Fibroblast of villous mesenchyme (primary cell): ENCODE measurements around the gene PCGF2. TPM values are rescaled to one million over a fixed set of nuclear protein-coding genes. Genes with fewer than 3 reads are reported as not detected.
A peak's percentile ranks its signal among the peaks of the same experiment; 100 is the strongest.

ENCODE experiments used
- DNase-seq: peaks from one replicate; pipeline ENCODE4 v3.0.0-alpha.2; 2010; ENCODE audit warnings: low read depth
- H3K4me3 ChIP-seq: 2 replicates; pipeline ENCODE4 v1.5.1; 2011; ENCODE audit warnings: low read depth, mild to moderate bottlenecking, low read length
- total RNA-seq: library from RNA; depleted of rRNA; stranded (reverse); fragments of >200 nt; gene quantifications from 2 replicates; pipeline ENCODE4 v1.2.3, GENCODE V29; 2012
- TF ChIP-seq, protein P1 (sequence below): IDR thresholded peaks from 2 replicates; pipeline ENCODE4 v1.5.1; 2012; ENCODE audit warnings: low read depth, mild to moderate bottlenecking, low read length; ENCODE audit not compliant: insufficient read depth

The PCGF2 gene
- total RNA-seq, 1 donor: 7.8 TPM

GRCh38 chr17:38735161-38735997 is 12.8 kb downstream of the PCGF2 start:
- DNase-seq: peak; percentile 24
- TF ChIP-seq, protein P1, sequence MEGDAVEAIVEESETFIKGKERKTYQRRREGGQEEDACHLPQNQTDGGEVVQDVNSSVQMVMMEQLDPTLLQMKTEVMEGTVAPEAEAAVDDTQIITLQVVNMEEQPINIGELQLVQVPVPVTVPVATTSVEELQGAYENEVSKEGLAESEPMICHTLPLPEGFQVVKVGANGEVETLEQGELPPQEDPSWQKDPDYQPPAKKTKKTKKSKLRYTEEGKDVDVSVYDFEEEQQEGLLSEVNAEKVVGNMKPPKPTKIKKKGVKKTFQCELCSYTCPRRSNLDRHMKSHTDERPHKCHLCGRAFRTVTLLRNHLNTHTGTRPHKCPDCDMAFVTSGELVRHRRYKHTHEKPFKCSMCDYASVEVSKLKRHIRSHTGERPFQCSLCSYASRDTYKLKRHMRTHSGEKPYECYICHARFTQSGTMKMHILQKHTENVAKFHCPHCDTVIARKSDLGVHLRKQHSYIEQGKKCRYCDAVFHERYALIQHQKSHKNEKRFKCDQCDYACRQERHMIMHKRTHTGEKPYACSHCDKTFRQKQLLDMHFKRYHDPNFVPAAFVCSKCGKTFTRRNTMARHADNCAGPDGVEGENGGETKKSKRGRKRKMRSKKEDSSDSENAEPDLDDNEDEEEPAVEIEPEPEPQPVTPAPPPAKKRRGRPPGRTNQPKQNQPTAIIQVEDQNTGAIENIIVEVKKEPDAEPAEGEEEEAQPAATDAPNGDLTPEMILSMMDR: peak; percentile 90
- H3K4me3 ChIP-seq: no peak overlapping the region

DNA sequence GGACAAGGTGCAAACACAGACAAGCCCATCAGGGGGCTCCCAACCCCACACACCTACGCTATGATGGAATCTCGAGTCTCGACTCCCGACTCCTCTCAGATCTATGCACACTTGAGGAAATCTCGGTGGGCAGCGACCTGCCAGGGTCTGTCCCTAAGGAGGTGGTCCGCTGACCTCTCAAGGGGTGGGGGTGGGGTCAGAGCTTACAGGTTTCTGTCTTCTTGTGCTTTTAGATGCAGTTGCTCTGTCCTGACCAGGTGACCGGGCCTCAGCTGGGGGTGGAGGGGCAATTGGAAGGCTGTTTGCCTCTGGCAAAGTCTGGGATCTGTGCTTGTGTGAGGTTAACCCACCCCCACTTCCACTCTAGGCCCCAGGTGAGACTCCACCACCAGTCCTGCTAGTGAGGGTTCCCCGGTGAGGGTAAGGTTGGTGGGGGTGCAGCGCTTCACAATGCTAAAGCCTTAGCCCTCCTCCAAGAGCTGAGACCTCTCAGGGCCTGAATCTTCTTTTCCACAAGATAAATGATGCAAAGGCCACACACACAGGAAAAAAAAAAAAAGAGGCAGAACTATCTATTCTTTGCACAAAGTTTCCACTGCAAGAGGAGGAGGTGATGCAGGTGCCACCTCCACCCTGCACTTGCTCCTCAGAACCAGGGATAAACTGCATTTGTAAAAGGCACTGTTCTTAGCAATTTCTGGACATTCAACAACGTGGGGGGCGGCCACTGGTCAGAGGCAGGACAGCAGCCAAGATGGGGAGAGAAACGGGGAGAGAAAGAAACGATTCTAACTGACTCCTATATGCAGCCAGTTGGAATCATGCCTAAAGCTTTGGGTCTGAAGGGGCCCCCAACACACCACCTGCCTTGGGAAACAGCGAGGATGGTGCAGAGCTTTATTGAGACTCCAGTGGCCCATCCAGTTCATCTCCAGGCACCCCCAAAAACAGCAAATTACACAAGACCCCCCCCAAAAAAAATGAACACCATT is 13.9 kb downstream of the PCGF2 start:
- no peak overlapping the region for H3K4me3 ChIP-seq
- no peak for DNase-seq
- TF ChIP-seq, protein P1: peak; percentile 2

GRCh38 chr17:38733282-38733981 is 14.7 kb downstream of the PCGF2 start:
- no peak for DNase-seq
- TF ChIP-seq, protein P1: no peak
- H3K4me3 ChIP-seq: no peak overlapping the region

DNA sequence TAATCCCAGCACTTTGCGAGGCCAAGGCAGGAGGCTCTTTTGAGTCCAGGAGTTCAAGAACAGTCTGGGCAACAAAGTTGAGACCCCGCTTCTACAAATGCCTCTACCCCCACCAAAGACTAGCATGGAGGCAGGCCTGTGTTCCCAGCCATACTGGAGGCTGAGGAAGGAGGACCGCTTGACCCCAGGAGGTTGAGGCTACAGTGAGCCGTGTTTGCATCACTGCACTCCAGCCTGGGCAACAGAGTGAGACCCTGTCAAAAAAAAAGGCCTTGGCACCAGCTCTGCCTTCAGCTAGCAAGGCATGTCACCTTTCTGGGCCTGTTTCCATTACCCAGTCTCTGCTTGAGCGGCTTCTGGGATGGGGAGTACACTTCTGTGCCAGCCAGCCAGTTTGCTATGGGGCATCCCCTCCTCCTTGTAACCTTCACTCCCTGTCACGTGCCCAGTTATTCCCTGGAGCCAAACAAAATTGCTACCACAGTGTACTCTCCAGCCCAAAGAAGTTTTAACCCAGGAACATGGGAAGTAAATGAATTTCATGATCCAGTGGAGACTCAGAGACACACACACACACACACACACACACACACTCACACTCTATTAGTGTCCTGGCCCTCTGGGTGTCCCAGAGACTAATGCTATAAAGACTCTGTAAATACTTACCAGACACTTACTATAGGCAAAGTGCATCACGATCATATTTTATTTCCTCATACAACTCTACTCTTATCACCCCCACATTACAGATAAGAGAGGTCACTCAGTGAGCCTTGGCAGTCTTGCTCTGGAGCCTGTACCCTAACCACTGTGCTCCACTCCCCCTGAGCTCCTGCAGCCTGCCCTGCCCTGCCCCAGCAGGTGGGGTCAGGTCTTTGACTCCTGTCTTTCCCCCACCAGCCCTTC is 15.5 kb downstream of the PCGF2 start:
- TF ChIP-seq, protein P1: no peak
- H3K4me3 ChIP-seq: no peak overlapping the region
- no peak for DNase-seq

GRCh38 chr17:38731526-38732294 is 16.4 kb downstream of the PCGF2 start:
- H3K4me3 ChIP-seq: no peak overlapping the region
- TF ChIP-seq, protein P1: no peak
- DNase-seq: no peak
